HG02840 (cell line): Measurements from ENCODE around the gene L3HYPDH.

Source experiments
- ATAC-seq: cut with Tn5 transposase; IDR thresholded peaks from one replicate; pipeline ENCODE4 v1.9.1; 2021; ENCODE audit warnings: mild to moderate bottlenecking, moderate library complexity, moderate number of reproducible peaks; ENCODE audit not compliant: unreplicated experiment, low FRiP score

L3HYPDH gene

GRCh38 chr14:59483819-59484638 is at the start of gene L3HYPDH, which contains the start of gene JKAMP:
TSS of gene L3HYPDH (minus strand) at chr14:59484408. CDS start at chr14:59484316, 92 bp downstream.
TSS of gene JKAMP (plus strand) at chr14:59484517. CDS start at chr14:59484590, 73 bp downstream.
- ATAC-seq = peak; percentile 92

GRCh38 chr14:59532419-59532818 is 48.2 kb upstream of the L3HYPDH start:
- ATAC-seq = no peak

- ATAC-seq = no peak
Measured at GRCh38 chr14:59530349-59530748, 46.1 kb upstream of the L3HYPDH start.

GRCh38 chr14:59529189-59529588 is 45.0 kb upstream of the L3HYPDH start:
- ATAC-seq = no peak

GRCh38 chr14:59520224-59520623 is 36.0 kb upstream of the L3HYPDH start:
- no peak for ATAC-seq

GRCh38 chr14:59511916-59512575 is 27.8 kb upstream of the L3HYPDH start:
- ATAC-seq = no peak

- ATAC-seq = no peak
Measured at GRCh38 chr14:59510966-59511365, 26.8 kb upstream of the L3HYPDH start.

GRCh38 chr14:59510001-59510400 is 25.8 kb upstream of the L3HYPDH start:
- no peak for ATAC-seq

GRCh38 chr14:59509101-59509500 is 24.9 kb upstream of the L3HYPDH start:
- no peak for ATAC-seq

- no peak for ATAC-seq
Measured at GRCh38 chr14:59507752-59508103, 23.5 kb upstream of the L3HYPDH start.

- ATAC-seq = no peak
Measured at GRCh38 chr14:59507063-59507751, 23.0 kb upstream of the L3HYPDH start.

- no peak for ATAC-seq
Measured at GRCh38 chr14:59503256-59503655, 19.0 kb upstream of the L3HYPDH start.

GRCh38 chr14:59500732-59501131 is 16.5 kb upstream of the L3HYPDH start:
- ATAC-seq = no peak

GRCh38 chr14:59492384-59492783 is 8.2 kb upstream of the L3HYPDH start:
- ATAC-seq = no peak

- no peak for ATAC-seq
Measured at GRCh38 chr14:59490756-59491155, 6.5 kb upstream of the L3HYPDH start.

- ATAC-seq = peak; percentile 49
Measured at GRCh38 chr14:59484639-59485175, 499 bp upstream of the L3HYPDH start.

- no peak for ATAC-seq
Measured at GRCh38 chr14:59483363-59483762, 845 bp downstream of the L3HYPDH start.

GRCh38 chr14:59482541-59483331 is 1.5 kb downstream of the L3HYPDH start:
- no peak for ATAC-seq

GRCh38 chr14:59481871-59482540 is 2.2 kb downstream of the L3HYPDH start:
- ATAC-seq = no peak

GRCh38 chr14:59481407-59481806 is 2.8 kb downstream of the L3HYPDH start:
- ATAC-seq = no peak
